ENCODE results near the gene TMEM212. TPM values are rescaled to one million over a fixed set of nuclear protein-coding genes. Genes with fewer than 3 reads are reported as not detected.

The TMEM212 gene
- total RNA-seq, 2 donors from 2014 or later = not detected

DNA sequence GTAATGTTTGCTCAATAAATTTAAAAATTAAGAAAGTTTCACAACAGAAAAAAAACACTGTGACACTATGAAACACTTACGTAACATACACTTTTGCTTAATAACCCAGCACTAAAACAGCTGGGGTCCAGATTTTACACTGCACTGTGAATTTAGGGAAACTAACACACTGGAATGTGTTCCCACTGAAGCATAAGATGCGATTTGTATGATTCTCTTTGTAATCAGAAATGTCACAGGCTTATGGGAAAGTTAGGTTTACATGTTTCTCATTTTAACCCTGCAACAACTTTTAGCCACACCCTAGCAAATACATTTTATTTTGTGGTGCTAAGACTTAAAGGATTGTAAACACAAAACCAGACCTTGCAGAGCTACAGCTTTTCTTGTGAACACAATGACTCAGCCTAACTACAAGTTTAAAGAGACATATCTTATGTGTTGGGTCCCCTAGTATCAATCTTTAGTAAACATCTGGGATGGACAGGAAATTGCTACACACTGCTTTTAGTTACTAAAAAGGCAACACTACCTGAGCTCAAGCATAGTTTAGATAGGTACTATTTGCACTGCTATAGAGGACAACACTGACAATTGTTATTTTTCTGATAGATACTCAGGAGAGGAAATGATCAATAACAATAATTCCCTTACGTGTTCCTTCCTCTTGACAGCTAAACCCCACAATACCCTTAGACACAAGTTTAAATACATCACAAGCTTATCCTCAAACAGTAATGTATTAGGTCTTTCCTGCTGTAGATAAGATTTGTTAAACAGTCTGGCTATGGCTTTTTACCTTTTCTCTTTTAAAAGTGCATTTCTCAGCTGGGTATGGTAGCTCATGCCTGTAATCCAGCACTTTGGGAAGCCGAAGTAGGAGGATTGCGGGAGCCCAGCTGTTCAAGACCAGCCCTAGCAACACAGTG, 36.7 kb upstream of the TMEM212 start:
- no peak for TF ChIP-seq CTCF (IDR thresholded peaks at IDR 0.05)
- DNase-seq (ENCODE audit: low spot score) = no peak
- H3K36me3 ChIP-seq = no peaks in the 10 kb centered on the region
- H3K9me3 ChIP-seq = no peaks in the 10 kb centered on the region
- peak overlapping the region; percentile 60 to 64 for H3K27ac ChIP-seq
- H3K27me3 ChIP-seq = no peaks in the 10 kb centered on the region
- no peak overlapping the region for H3K4me3 ChIP-seq
- peaks cover 0 to 64% of the 10 kb centered on the region in 2 donors for H3K4me1 ChIP-seq

- Histone ChIP-seq H3K4me1 (peaks cover 0 to 60% of the 10 kb centered on the region in 2 donors), H3K4me3 (no peak overlapping the region), H3K27ac (peak overlapping the region; percentile 60 to 64), H3K9me3 (no peaks in the 10 kb centered on the region), H3K27me3 (no peaks in the 10 kb centered on the region), H3K36me3 (no peaks in the 10 kb centered on the region)
- no peak for DNase-seq (ENCODE audit: low spot score)
- no peak for TF ChIP-seq CTCF (IDR thresholded peaks at IDR 0.05)
Observed at GRCh38 chr3:171807129-171807675, 35.9 kb upstream of the TMEM212 start.

DNA sequence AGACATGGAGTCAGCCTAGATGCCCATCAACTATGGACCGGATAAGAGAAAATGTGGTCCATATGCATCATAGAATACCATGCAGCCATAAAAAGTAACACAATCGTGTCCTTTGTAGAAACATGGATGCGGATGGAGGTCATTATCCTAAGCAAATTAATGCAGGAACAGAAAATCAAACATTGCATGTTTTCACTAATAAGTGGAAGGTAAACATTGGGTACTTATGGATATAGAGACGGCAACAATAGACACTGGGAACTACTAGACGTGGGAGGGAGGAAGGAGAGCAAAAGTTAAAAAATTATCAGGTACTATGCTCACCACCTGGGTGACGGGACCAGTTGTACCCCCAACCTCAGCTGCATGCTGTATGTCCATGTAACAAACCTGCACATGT, 35.3 kb upstream of the TMEM212 start:
- Histone ChIP-seq H3K27ac (no peak overlapping the region), H3K9me3 (no peaks in the 10 kb centered on the region), H3K36me3 (no peaks in the 10 kb centered on the region), H3K4me1 (peaks cover 0 to 54% of the 10 kb centered on the region in 2 donors), H3K27me3 (no peaks in the 10 kb centered on the region), H3K4me3 (no peak overlapping the region)
- no peak for TF ChIP-seq CTCF (IDR thresholded peaks at IDR 0.05)
- no peak for DNase-seq (ENCODE audit: low spot score)

DNA sequence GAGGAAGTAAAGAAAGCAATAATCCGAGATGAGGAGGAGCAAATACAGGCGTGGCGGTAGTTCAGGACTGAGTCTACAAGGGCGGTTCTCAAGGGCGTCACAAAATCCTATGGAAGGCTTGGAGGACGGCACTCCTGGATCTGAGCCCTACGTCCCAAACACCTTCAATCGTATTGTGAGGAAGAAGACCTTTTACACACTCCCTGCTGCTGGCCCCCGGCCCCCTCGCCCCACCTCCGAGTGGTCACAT, 33.6 kb upstream of the TMEM212 start:
- H3K4me1 ChIP-seq = peaks cover 0 to 43% of the 10 kb centered on the region in 2 donors
- DNase-seq (ENCODE audit: low spot score) = no peak
- H3K36me3 ChIP-seq = no peaks in the 10 kb centered on the region
- H3K4me3 ChIP-seq = peak overlapping the region; percentile 43 to 78
- H3K27me3 ChIP-seq = no peaks in the 10 kb centered on the region
- H3K9me3 ChIP-seq = no peaks in the 10 kb centered on the region
- peak overlapping the region; percentile 94 to 96 for H3K27ac ChIP-seq
- TF ChIP-seq CTCF (IDR thresholded peaks at IDR 0.05) = no peak

- no peaks in the 10 kb centered on the region for H3K36me3 ChIP-seq
- TF ChIP-seq CTCF (IDR thresholded peaks at IDR 0.05) = no peak
- H3K27ac ChIP-seq = peak within 1 kb of the TSS; percentile 94 to 96
- DNase-seq (ENCODE audit: low spot score) = peak; percentile 89
- H3K4me1 ChIP-seq = peaks cover 0 to 40% of the 10 kb centered on the region in 2 donors
- no peaks in the 10 kb centered on the region for H3K27me3 ChIP-seq
- H3K4me3 ChIP-seq = peak within 1 kb of the TSS; percentile 43 to 78
- H3K9me3 ChIP-seq = no peaks in the 10 kb centered on the region
Observed at GRCh38 chr3:171809861-171810628, 33.1 kb upstream of the TMEM212 start, which contains the start of gene PLD1. TSS of gene PLD1 (minus strand) at chr3:171810483. CDS start at chr3:171738051, 72,432 bp downstream.

Data from right atrium auricular region (tissue), 2 donors.